SH-SY5Y (cell line): ENCODE results near the gene ATF6.

ENCODE experiments used
- GATA2 ChIP-seq: IDR thresholded peaks from 2 replicates; pipeline ENCODE4 v1.6.1; 2011; ENCODE audit warnings: mild to moderate bottlenecking, low read depth, low read length
- GATA3 ChIP-seq: IDR thresholded peaks from 2 replicates; pipeline ENCODE4 v1.6.1; 2011; ENCODE audit warnings: low read depth, mild to moderate bottlenecking, low read length, moderate library complexity

- TF ChIP-seq GATA3 (no peak), GATA2 (no peak)
These were observed 12.4 kb downstream of the ATF6 start for GRCh38 chr1:161778522-161778921.
